ENCODE data around the gene GRAMD1A. TPM values are rescaled to one million over a fixed set of nuclear protein-coding genes. Genes with fewer than 3 reads are reported as not detected.
"Not testable (repeated sequence)": the region's sequence is repeated elsewhere in the genome, so short reads cannot be mapped to it uniquely, and the experiment has no call there.

The GRAMD1A gene
- total RNA-seq, 2 donors from 2014 or later = 26.3 to 31.0 TPM

GRCh38 chr19:35000647-35001501 is 751 bp downstream of the GRAMD1A start:
- Histone ChIP-seq H3K27me3 (no peaks in the 10 kb centered on the region), H3K36me3 (no peaks in the 10 kb centered on the region), H3K27ac (peak overlapping the region; percentile 96), H3K9ac (ENCODE audit: low read depth in 2 of 2, low read length in 2 of 2) (peak overlapping the region; percentile 91 to 95), H3K4me1 (peaks cover 13% of the 10 kb centered on the region), H3K4me3 (peak overlapping the region; percentile 79), H3K9me3 (no peaks in the 10 kb centered on the region)
- intact Hi-C loops (cut with DNase I) = no loop called here
- no peak for TF ChIP-seq CTCF (IDR thresholded peaks at IDR 0.05)
- peak; percentile 50 for DNase-seq

DNA sequence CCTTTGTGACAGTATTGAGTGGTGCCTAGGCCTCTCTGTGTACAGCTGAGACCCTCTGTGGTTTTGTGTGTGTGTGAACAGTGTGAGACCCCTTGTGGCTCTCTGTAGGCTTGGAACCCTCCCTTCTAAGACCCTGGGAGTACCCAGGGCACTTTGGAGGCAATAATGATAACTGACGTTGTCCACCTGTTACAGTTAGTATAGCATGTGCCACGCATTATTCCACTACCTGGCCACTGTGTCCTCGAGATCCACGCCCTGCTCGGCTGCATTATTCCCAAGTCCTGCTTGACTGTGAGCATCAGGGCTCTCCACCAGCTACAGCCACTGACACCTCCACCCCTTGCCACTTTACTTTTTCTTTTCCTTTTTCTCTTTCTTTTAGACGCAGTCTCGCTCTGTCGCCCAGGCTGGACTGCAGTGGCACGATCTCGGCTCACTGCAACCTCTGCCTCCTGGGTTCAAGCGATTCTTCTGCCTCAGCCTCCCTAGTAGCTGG is 2.0 kb downstream of the GRAMD1A start:
- no peaks in the 10 kb centered on the region for H3K9me3 ChIP-seq
- peak overlapping the region; percentile 15 to 91 for H3K9ac ChIP-seq (ENCODE audit: low read depth in 2 of 2, low read length in 2 of 2)
- H3K27ac ChIP-seq = no peak overlapping the region
- H3K36me3 ChIP-seq = no peaks in the 10 kb centered on the region
- no peak for TF ChIP-seq CTCF (IDR thresholded peaks at IDR 0.05)
- intact Hi-C loops (cut with DNase I) = no loop called here
- DNase-seq = no peak
- H3K4me3 ChIP-seq = no peak overlapping the region
- no peaks in the 10 kb centered on the region for H3K27me3 ChIP-seq
- peaks cover 4% of the 10 kb centered on the region for H3K4me1 ChIP-seq

- intact Hi-C loops (cut with DNase I) = no loop called here
- no peak for TF ChIP-seq CTCF (IDR thresholded peaks at IDR 0.05)
- DNase-seq = no peak
- peaks cover 4% of the 10 kb centered on the region for H3K4me1 ChIP-seq
- no peaks in the 10 kb centered on the region for H3K9me3 ChIP-seq
- H3K27ac ChIP-seq = no peak overlapping the region
- no peaks in the 10 kb centered on the region for H3K27me3 ChIP-seq
- peak overlapping the region; percentile 13 to 35 for H3K9ac ChIP-seq (ENCODE audit: low read depth in 2 of 2, low read length in 2 of 2)
- H3K4me3 ChIP-seq = no peak overlapping the region
- H3K36me3 ChIP-seq = no peaks in the 10 kb centered on the region
Observed at GRCh38 chr19:35004517-35005255, 4.6 kb downstream of the GRAMD1A start.

- Histone ChIP-seq H3K4me1 (peaks cover 4% of the 10 kb centered on the region), H3K36me3 (no peaks in the 10 kb centered on the region), H3K9ac (ENCODE audit: low read depth in 2 of 2, low read length in 2 of 2) (peak overlapping the region in 1 of 2 donors; percentile 80), H3K27ac (no peak overlapping the region), H3K27me3 (no peaks in the 10 kb centered on the region), H3K4me3 (no peak overlapping the region), H3K9me3 (no peaks in the 10 kb centered on the region)
- no peak for TF ChIP-seq CTCF (IDR thresholded peaks at IDR 0.05)
- intact Hi-C loops (cut with DNase I) = no loop called here
- DNase-seq = no peak
Observed at GRCh38 chr19:35005256-35005977, 5.3 kb downstream of the GRAMD1A start.

DNA sequence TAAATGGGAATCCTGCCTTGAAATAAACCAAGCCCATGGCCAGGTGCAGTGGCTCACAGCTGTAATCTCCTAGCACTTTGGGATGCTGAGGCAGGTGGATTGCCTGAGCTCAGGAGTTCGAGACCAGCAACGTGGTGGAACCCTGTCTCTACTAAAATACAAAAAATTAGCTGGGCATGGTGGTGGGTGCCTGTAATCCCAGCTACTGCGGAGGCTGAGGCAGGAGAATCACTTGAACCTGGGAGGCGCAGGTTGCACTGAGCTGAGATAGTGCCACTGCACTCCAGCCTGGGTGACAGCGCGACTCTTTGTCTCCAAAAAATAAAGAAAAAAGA is 5.9 kb downstream of the GRAMD1A start:
- H3K9me3 ChIP-seq; intact Hi-C loops (cut with DNase I); H3K4me3 ChIP-seq; H3K36me3 ChIP-seq; H3K27me3 ChIP-seq; H3K4me1 ChIP-seq; DNase-seq: not testable (repeated sequence)
- Histone ChIP-seq H3K9ac (ENCODE audit: low read depth in 2 of 2, low read length in 2 of 2) (peak overlapping the region in 1 of 2 donors; percentile 80), H3K27ac (peak overlapping the region; percentile 14)

Measured in colonic mucosa (tissue), 4 donors.